ENCODE results near the gene SRD5A1. TPM values are rescaled to one million over a fixed set of nuclear protein-coding genes. Genes with fewer than 3 reads are reported as not detected.

SRD5A1 gene
- total RNA-seq, 1 experiment from 2014 or later = 29.9 TPM

GRCh38 chr5:6687505-6687904, 54.3 kb downstream of the SRD5A1 start:
- H3K9ac ChIP-seq (ENCODE audit: extremely low read depth, insufficient read length, low read length) = no peak overlapping the region
- no peak overlapping the region for H3K56ac ChIP-seq (ENCODE audit: insufficient read length, low read depth, low read length)
- no peaks in the 10 kb centered on the region for H3K27me3 ChIP-seq (ENCODE audit: insufficient read depth, low read length)
- no peak overlapping the region for H3K18ac ChIP-seq (ENCODE audit: insufficient read length, low read depth, low read length)
- no peak overlapping the region for H3K14ac ChIP-seq (ENCODE audit: insufficient read depth, low read length)
- Mint-ChIP-seq H3K9me3 (no peaks in the 10 kb centered on the region), H3K4me3 (peak overlapping the region; percentile 48 to 60; a peak in 4 of 5 replicates), H3K36me3 (ENCODE audit: insufficient read depth in 1 of 3, low read depth in 3 of 3) (no peaks in the 10 kb centered on the region), H3K27ac (no peak overlapping the region), H3K27me3 (ENCODE audit: low read depth) (peaks cover 50% of the 10 kb centered on the region), H3K4me1 (peaks cover 4% of the 10 kb centered on the region in 2 experiments)
- H4K91ac ChIP-seq (ENCODE audit: insufficient read length, low read depth, low read length) = no peak overlapping the region
- H2AK5ac ChIP-seq (ENCODE audit: insufficient read length, low read length) = no peak overlapping the region
- H3K4me1 ChIP-seq (ENCODE audit: insufficient read depth, low read length) = no peaks in the 10 kb centered on the region
- no peak overlapping the region for H4K8ac ChIP-seq (replicated peaks; ENCODE audit: insufficient read length, low read depth, low read length)
- H4K5ac ChIP-seq (ENCODE audit: insufficient read length, low read depth, low read length) = no peak overlapping the region
- H3K79me1 ChIP-seq (ENCODE audit: insufficient read depth, low read depth, low read length, poor library complexity, severe bottlenecking) = no peaks in the 10 kb centered on the region
- peak overlapping the region; percentile 60 for H3K4me2 ChIP-seq (ENCODE audit: insufficient read depth, insufficient read length, low read length)
- DNase-seq = no peak
- H3K79me2 ChIP-seq (ENCODE audit: insufficient read depth, low read length) = no peaks in the 10 kb centered on the region
- no peak overlapping the region for H3K27ac ChIP-seq (ENCODE audit: insufficient read length, low read depth, low read length)
- H3K23me2 ChIP-seq (ENCODE audit: insufficient read length, low read depth, low read length, poor library complexity, severe bottlenecking) = no peaks in the 10 kb centered on the region
- no peak overlapping the region for H2BK20ac ChIP-seq (ENCODE audit: low read depth, low read length, poor library complexity, severe bottlenecking)
- no peak overlapping the region for H3K23ac ChIP-seq (ENCODE audit: insufficient read length, low read depth, low read length)
- H2BK15ac ChIP-seq (ENCODE audit: low read depth, low read length) = no peak overlapping the region
- no peaks in the 10 kb centered on the region for H4K20me1 ChIP-seq (ENCODE audit: control insufficient read depth, insufficient read depth, insufficient read length)
- no peak overlapping the region for H2BK120ac ChIP-seq (ENCODE audit: low read depth, low read length, poor library complexity, severe bottlenecking)
- no peak overlapping the region for H3K4ac ChIP-seq (ENCODE audit: low read depth, low read length)
- no peak overlapping the region for H3T11ph ChIP-seq (ENCODE audit: low read length)
- H3K9me3 ChIP-seq (ENCODE audit: control insufficient read depth, low read depth, low read length) = no peaks in the 10 kb centered on the region
- no peak overlapping the region for H2AFZ ChIP-seq (ENCODE audit: low read length)
- WGBS (ENCODE audit: extremely low coverage, insufficient read length, low lambda C conversion rate) = 100% methylated on average over 2 of the region's 9 CpGs
- TF ChIP-seq, protein P1, sequence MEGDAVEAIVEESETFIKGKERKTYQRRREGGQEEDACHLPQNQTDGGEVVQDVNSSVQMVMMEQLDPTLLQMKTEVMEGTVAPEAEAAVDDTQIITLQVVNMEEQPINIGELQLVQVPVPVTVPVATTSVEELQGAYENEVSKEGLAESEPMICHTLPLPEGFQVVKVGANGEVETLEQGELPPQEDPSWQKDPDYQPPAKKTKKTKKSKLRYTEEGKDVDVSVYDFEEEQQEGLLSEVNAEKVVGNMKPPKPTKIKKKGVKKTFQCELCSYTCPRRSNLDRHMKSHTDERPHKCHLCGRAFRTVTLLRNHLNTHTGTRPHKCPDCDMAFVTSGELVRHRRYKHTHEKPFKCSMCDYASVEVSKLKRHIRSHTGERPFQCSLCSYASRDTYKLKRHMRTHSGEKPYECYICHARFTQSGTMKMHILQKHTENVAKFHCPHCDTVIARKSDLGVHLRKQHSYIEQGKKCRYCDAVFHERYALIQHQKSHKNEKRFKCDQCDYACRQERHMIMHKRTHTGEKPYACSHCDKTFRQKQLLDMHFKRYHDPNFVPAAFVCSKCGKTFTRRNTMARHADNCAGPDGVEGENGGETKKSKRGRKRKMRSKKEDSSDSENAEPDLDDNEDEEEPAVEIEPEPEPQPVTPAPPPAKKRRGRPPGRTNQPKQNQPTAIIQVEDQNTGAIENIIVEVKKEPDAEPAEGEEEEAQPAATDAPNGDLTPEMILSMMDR (conservative IDR thresholded peaks at IDR 0.05) = no peak
- H2BK12ac ChIP-seq (ENCODE audit: insufficient read length, low read depth, low read length) = no peak overlapping the region
- H2BK5ac ChIP-seq (ENCODE audit: insufficient read length, low read length) = no peak overlapping the region

All from H9 (cell line).